KMS-11 (cell line): Measurements from ENCODE around the gene PRKD1.

Experiments
- H2AFZ ChIP-seq: fragments of 200-600 bp; sonication (generic); 2 replicates; pipeline ENCODE4 v1.6.1; 2016; ENCODE audit warnings: antibody characterized with exemption, mixed run types, low read depth
- H3K27ac ChIP-seq: fragments of 200-600 bp; sonication (generic); 2 replicates; pipeline ENCODE4 v1.6.1; 2016; ENCODE audit warnings: mild to moderate bottlenecking, mixed run types
- H3K27me3 ChIP-seq: fragments of 200-600 bp; sonication (generic); 2 replicates; pipeline ENCODE4 v1.6.1; 2017; ENCODE audit warnings: mild to moderate bottlenecking, low read depth, mixed run types, moderate library complexity; ENCODE audit not compliant: insufficient read depth
- H3K36me3 ChIP-seq: fragments of 200-600 bp; sonication (generic); 2 replicates; pipeline ENCODE4 v1.6.1; 2017; ENCODE audit warnings: mild to moderate bottlenecking, mixed run types; ENCODE audit not compliant: insufficient read depth
- H3K4me1 ChIP-seq: fragments of 200-600 bp; sonication (generic); 2 replicates; pipeline ENCODE4 v1.6.1; 2016; ENCODE audit warnings: mild to moderate bottlenecking, low read depth, mixed run types; ENCODE audit not compliant: poor library complexity, severe bottlenecking
- H3K4me2 ChIP-seq: fragments of 200-600 bp; sonication (generic); 2 replicates; pipeline ENCODE4 v1.7.0; 2016; ENCODE audit warnings: mild to moderate bottlenecking, mixed run types
- H3K4me3 ChIP-seq: fragments of 200-600 bp; sonication (generic); IDR thresholded peaks from 2 replicates; pipeline ENCODE4 v1.6.1; 2017; ENCODE audit warnings: low read depth, low read length, mixed read lengths; ENCODE audit not compliant: insufficient read depth
- H3K79me2 ChIP-seq: fragments of 200-600 bp; sonication (generic); 2 replicates; pipeline ENCODE4 v1.6.1; 2016; ENCODE audit warnings: low read depth, mixed run types; ENCODE audit not compliant: insufficient read depth
- H3K9ac ChIP-seq: fragments of 200-600 bp; sonication (generic); 2 replicates; pipeline ENCODE4 v1.6.1; 2016; ENCODE audit warnings: mild to moderate bottlenecking, mixed run types
- H4K20me1 ChIP-seq: fragments of 200-600 bp; sonication (generic); 2 replicates; pipeline ENCODE4 v1.6.1; 2016; ENCODE audit warnings: mild to moderate bottlenecking, mixed run types; ENCODE audit not compliant: insufficient read depth
- CTCF ChIP-seq: fragments of 200-600 bp; sonication (generic); conservative IDR thresholded peaks from 2 replicates; pipeline ENCODE4 v1.6.1; 2017; ENCODE audit warnings: low read depth, mild to moderate bottlenecking, antibody characterized with exemption, low read length, moderate library complexity, mixed read lengths

The PRKD1 gene

GRCh38 chr14:29749327-29749726, 178.3 kb downstream of the PRKD1 start:
- no peaks in the 10 kb centered on the region for H3K79me2 ChIP-seq
- no peak overlapping the region for H3K4me3 ChIP-seq
- H3K4me1 ChIP-seq = no peaks in the 10 kb centered on the region
- H2AFZ ChIP-seq = no peak overlapping the region
- H3K4me2 ChIP-seq = no peak overlapping the region
- no peak overlapping the region for H3K27ac ChIP-seq
- no peak for TF ChIP-seq CTCF
- no peaks in the 10 kb centered on the region for H3K36me3 ChIP-seq
- no peak overlapping the region for H3K9ac ChIP-seq
- H4K20me1 ChIP-seq = no peaks in the 10 kb centered on the region
- H3K27me3 ChIP-seq = no peaks in the 10 kb centered on the region

GRCh38 chr14:29745863-29746262, 181.8 kb downstream of the PRKD1 start:
- Histone ChIP-seq H4K20me1 (no peaks in the 10 kb centered on the region), H3K4me3 (no peak overlapping the region), H3K4me1 (no peaks in the 10 kb centered on the region), H3K27me3 (no peaks in the 10 kb centered on the region), H2AFZ (no peak overlapping the region), H3K36me3 (no peaks in the 10 kb centered on the region), H3K4me2 (no peak overlapping the region), H3K27ac (no peak overlapping the region), H3K9ac (no peak overlapping the region), H3K79me2 (no peaks in the 10 kb centered on the region)
- no peak for TF ChIP-seq CTCF

GRCh38 chr14:29743531-29743930, 184.1 kb downstream of the PRKD1 start:
- H3K27me3 ChIP-seq = no peaks in the 10 kb centered on the region
- H3K9ac ChIP-seq = no peak overlapping the region
- no peaks in the 10 kb centered on the region for H3K36me3 ChIP-seq
- no peak overlapping the region for H3K4me3 ChIP-seq
- H4K20me1 ChIP-seq = no peaks in the 10 kb centered on the region
- H2AFZ ChIP-seq = no peak overlapping the region
- H3K4me2 ChIP-seq = no peak overlapping the region
- H3K27ac ChIP-seq = no peak overlapping the region
- no peak for TF ChIP-seq CTCF
- H3K79me2 ChIP-seq = no peaks in the 10 kb centered on the region
- H3K4me1 ChIP-seq = peaks cover 10% of the 10 kb centered on the region

- Histone ChIP-seq H3K27ac (no peak overlapping the region), H3K4me3 (no peak overlapping the region), H3K27me3 (no peaks in the 10 kb centered on the region), H3K36me3 (no peaks in the 10 kb centered on the region), H3K9ac (no peak overlapping the region), H3K79me2 (no peaks in the 10 kb centered on the region), H4K20me1 (no peaks in the 10 kb centered on the region), H3K4me2 (no peak overlapping the region), H3K4me1 (peaks cover 23% of the 10 kb centered on the region), H2AFZ (no peak overlapping the region)
- TF ChIP-seq CTCF = no peak
These were observed 185.7 kb downstream of the PRKD1 start for GRCh38 chr14:29741909-29742401.
